GM12878 (cell line): ENCODE results near the gene DLG4.

Experiments used
- EGR1 ChIP-seq, 2 experiments: IDR thresholded peaks; 1 replicate in 1 of 2; 2 replicates in 1 of 2; pipeline ENCODE4 v1.6.1; 2011 to 2012; ENCODE audit warnings: low read depth in 2 of 2, low read length in 2 of 2, borderline replicate concordance in 1 of 2, mild to moderate bottlenecking in 1 of 2, moderate library complexity in 1 of 2
- IKZF2 ChIP-seq, 2 experiments: fragments of 450-650 bp; IDR thresholded peaks; 2 replicates each; pipeline ENCODE4 v1.6.1; 2017; ENCODE audit warnings: mild to moderate bottlenecking in 2 of 2, moderate library complexity in 2 of 2
- NRF1 ChIP-seq: conservative IDR thresholded peaks from 2 replicates; pipeline ENCODE4 v1.6.1; 2011; ENCODE audit warnings: mild to moderate bottlenecking, low read depth, low read length, improper control_type of control experiment
- PKNOX1 ChIP-seq: fragments of 450-650 bp; IDR thresholded peaks from 2 replicates; pipeline ENCODE4 v1.6.1; 2016; ENCODE audit warnings: mild to moderate bottlenecking
- POLR2A ChIP-seq: IDR thresholded peaks from 2 replicates; pipeline ENCODE4 v1.6.1; 2011; ENCODE audit warnings: low read depth, mild to moderate bottlenecking, low read length
- POLR2AphosphoS2 ChIP-seq: IDR thresholded peaks from 2 replicates; pipeline ENCODE4 v1.6.1; 2011; ENCODE audit warnings: low read depth, mild to moderate bottlenecking, low read length, improper control_type of control experiment, moderate library complexity
- SRF ChIP-seq, 2 experiments: IDR thresholded peaks; 2 replicates each; pipeline ENCODE4 v1.6.1; 2011; ENCODE audit warnings: low read depth in 2 of 2, low read length in 2 of 2, mild to moderate bottlenecking in 1 of 2, moderate library complexity in 1 of 2
- ZNF207 ChIP-seq: fragments of 450-650 bp; IDR thresholded peaks from 2 replicates; pipeline ENCODE4 v1.6.1; 2014; ENCODE audit warnings: antibody characterized with exemption, mild to moderate bottlenecking, borderline replicate concordance
- ZNF274 ChIP-seq: IDR thresholded peaks from one replicate; pipeline ENCODE4 v1.8.0; 2011; ENCODE audit not compliant: insufficient read length, insufficient read depth

- TF ChIP-seq ZNF274 (no peak), SRF (IDR thresholded peaks at IDR 0.05; ENCODE audit: low read depth in 2 of 2, low read length in 2 of 2) (no peak), EGR1 (IDR thresholded peaks at IDR 0.05; ENCODE audit: borderline replicate concordance in 1 of 2, low read depth in 2 of 2, low read length in 2 of 2) (no peak), PKNOX1 (no peak), NRF1 (no peak), ZNF207 (no peak), POLR2A (no peak), IKZF2 (IDR thresholded peaks at IDR 0.05) (no peak), POLR2AphosphoS2 (no peak)
These were observed 17.7 kb upstream of the DLG4 start for GRCh38 chr17:7237266-7237760.
